Endodermal cell (in vitro differentiated cells): Measurements from ENCODE around the gene ANAPC5. TPM values are rescaled to one million over a fixed set of nuclear protein-coding genes. Genes with fewer than 3 reads are reported as not detected.
A peak's percentile ranks its signal among the peaks of the same experiment; 100 is the strongest.
"Not testable (repeated sequence)": the region's sequence is repeated elsewhere in the genome, so short reads cannot be mapped to it uniquely, and the experiment has no call there.

Source experiments
- DNase-seq: peaks from one replicate; pipeline ENCODE4 v3.0.0-alpha.2; 2017
- H3K27ac ChIP-seq: 2 replicates; pipeline ENCODE4 v1.5.1; 2013; ENCODE audit warnings: mild to moderate bottlenecking, low read depth, low read length, moderate library complexity
- H3K27me3 ChIP-seq: 2 replicates; pipeline ENCODE4 v1.6.1; 2013; ENCODE audit warnings: mild to moderate bottlenecking, low read length, moderate library complexity; ENCODE audit not compliant: insufficient read depth, control insufficient read depth, poor library complexity, severe bottlenecking
- H3K36me3 ChIP-seq: 2 replicates; pipeline ENCODE4 v1.7.0; 2013; ENCODE audit warnings: mild to moderate bottlenecking, low read length, moderate library complexity; ENCODE audit not compliant: control insufficient read depth, insufficient read depth
- H3K4me1 ChIP-seq: one replicate; pipeline ENCODE4 v1.7.0; 2013; ENCODE audit warnings: low read length; ENCODE audit not compliant: control insufficient read depth, insufficient read depth
- H3K4me3 ChIP-seq: 2 replicates; pipeline ENCODE4 v1.5.1; 2013; ENCODE audit warnings: mild to moderate bottlenecking, low read length, moderate library complexity
- H3K9ac ChIP-seq: 2 replicates; pipeline ENCODE4 v1.6.1; 2013; ENCODE audit warnings: mild to moderate bottlenecking, low read length, moderate library complexity; ENCODE audit not compliant: poor library complexity, severe bottlenecking; ENCODE audit errors: extremely low read depth
- H3K9me3 ChIP-seq: 2 replicates; pipeline ENCODE4 v1.6.1; 2013; ENCODE audit warnings: mild to moderate bottlenecking, low read length, moderate library complexity; ENCODE audit not compliant: control insufficient read depth
- H3K27ac Mint-ChIP-seq: 2 replicates; pipeline ENCODE4 v1.8.0; 2020; ENCODE audit warnings: mixed read lengths
- H3K27me3 Mint-ChIP-seq: 2 replicates; pipeline ENCODE4 v1.8.0; 2021; ENCODE audit warnings: mild to moderate bottlenecking, mixed read lengths; ENCODE audit not compliant: insufficient read depth
- H3K36me3 Mint-ChIP-seq: 2 replicates; pipeline ENCODE4 v1.8.0; 2020; ENCODE audit warnings: low read depth, mixed read lengths
- H3K4me1 Mint-ChIP-seq: 2 replicates; pipeline ENCODE4 v1.8.0; 2020; ENCODE audit warnings: mixed read lengths
- H3K4me3 Mint-ChIP-seq: 2 replicates; pipeline ENCODE4 v1.8.0; 2020; ENCODE audit warnings: mild to moderate bottlenecking, moderate library complexity, mixed read lengths
- H3K9me3 Mint-ChIP-seq: 2 replicates; pipeline ENCODE4 v1.8.0; 2020; ENCODE audit warnings: mild to moderate bottlenecking, mixed read lengths
- CTCF ChIP-seq: fragments of 200-600 bp; sonication (generic); conservative IDR thresholded peaks from 2 replicates; pipeline ENCODE4 v1.5.0; 2021; ENCODE audit warnings: antibody characterized with exemption, mild to moderate bottlenecking
- WGBS, 2 experiments: methylation state at CpG; one replicate each; pipeline versions ENCODE4 v1.1.5 to v1.1.7; 2013; ENCODE audit warnings: missing lambda C conversion rate in 2 of 2, mixed read lengths in 1 of 2; ENCODE audit not compliant: insufficient coverage in 1 of 2, insufficient read length in 1 of 2; 5-methylcytosine and 5-hydroxymethylcytosine counted together
- total RNA-seq, 2 donors: library from RNA; stranded (reverse); fragmentation: NEBNext Ultra II Directional in 1 of 2; extraction: Animal tissue kit (Norgen Biotek cat#: 25700) in 1 of 2; gene quantifications; 2 replicates in 1 of 2; 3 replicates in 1 of 2; pipeline ENCODE4 v1.2.1, GENCODE V29; 2021

ANAPC5 gene
- total RNA-seq, 2 donors from 2014 or later, result 87.7 to 111 TPM

GRCh38 chr12:121388421-121388981 lies 36.3 kb upstream of the ANAPC5 start:
- Histone ChIP-seq H3K9ac (no peak overlapping the region), H3K4me3 (no peak overlapping the region), H3K4me1 (no peaks in the 10 kb centered on the region), H3K27ac (no peak overlapping the region), H3K27me3 (no peaks in the 10 kb centered on the region), H3K9me3 (no peaks in the 10 kb centered on the region), H3K36me3 (no peaks in the 10 kb centered on the region)
- 85 to 96% methylated on average over 3 to 5 of the region's 5 CpGs for WGBS, 2 experiments
- no peak for TF ChIP-seq CTCF
- Mint-ChIP-seq H3K27me3 (peaks cover 4% of the 10 kb centered on the region), H3K36me3 (no peaks in the 10 kb centered on the region), H3K9me3 (no peaks in the 10 kb centered on the region), H3K4me3 (no peak overlapping the region), H3K27ac (no peak overlapping the region), H3K4me1 (no peaks in the 10 kb centered on the region)
- DNase-seq, result no peak

GRCh38 chr12:121384891-121385290 lies 32.7 kb upstream of the ANAPC5 start:
- not testable (repeated sequence) for H3K4me1 ChIP-seq, H3K27ac Mint-ChIP-seq, H3K4me3 ChIP-seq, H3K9me3 ChIP-seq, H3K36me3 Mint-ChIP-seq, H3K9ac ChIP-seq, H3K27me3 ChIP-seq, H3K4me1 Mint-ChIP-seq, H3K4me3 Mint-ChIP-seq, H3K9me3 Mint-ChIP-seq, H3K27ac ChIP-seq, H3K36me3 ChIP-seq, DNase-seq, H3K27me3 Mint-ChIP-seq
- WGBS, 2 experiments, result 77 to 100% methylated on average over 3 to 6 of the region's 6 CpGs

DNA sequence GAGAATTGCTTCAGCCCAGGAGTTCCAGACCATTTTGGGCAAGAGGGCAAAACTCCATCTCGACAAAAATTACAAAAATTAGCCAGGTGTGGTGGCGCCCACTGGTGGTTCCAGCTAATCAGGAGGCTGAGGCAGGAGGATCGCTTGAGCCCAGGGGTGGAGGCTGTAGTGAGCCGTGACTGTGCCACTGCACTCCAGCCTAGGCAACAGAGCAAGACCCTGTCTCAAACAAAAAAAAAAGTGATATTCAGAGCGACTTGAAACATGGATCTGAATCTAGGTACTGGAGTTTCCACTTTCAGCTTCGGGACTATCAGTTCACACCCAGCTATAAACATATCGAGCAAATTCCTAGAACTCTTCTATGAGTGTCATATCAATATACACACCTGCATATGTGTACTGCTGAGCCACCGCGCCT lies 31.4 kb upstream of the ANAPC5 start:
- no peaks in the 10 kb centered on the region for H3K36me3 Mint-ChIP-seq
- H3K27ac Mint-ChIP-seq, result no peak overlapping the region
- Histone ChIP-seq H3K9me3 (no peaks in the 10 kb centered on the region), H3K27me3 (no peaks in the 10 kb centered on the region), H3K4me1 (no peaks in the 10 kb centered on the region), H3K4me3 (no peak overlapping the region), H3K9ac (no peak overlapping the region), H3K36me3 (no peaks in the 10 kb centered on the region), H3K27ac (no peak overlapping the region)
- 94 to 96% methylated on average over 9 of the region's 9 CpGs for WGBS, 2 experiments
- peak; percentile 44 for TF ChIP-seq CTCF
- no peak overlapping the region for H3K4me3 Mint-ChIP-seq
- H3K27me3 Mint-ChIP-seq, result peaks cover 4% of the 10 kb centered on the region
- no peak for DNase-seq
- no peaks in the 10 kb centered on the region for H3K4me1 Mint-ChIP-seq
- H3K9me3 Mint-ChIP-seq, result no peaks in the 10 kb centered on the region

- Mint-ChIP-seq H3K9me3 (peaks cover 6% of the 10 kb centered on the region), H3K27me3 (peaks cover 4% of the 10 kb centered on the region), H3K27ac (no peak overlapping the region), H3K4me3 (no peak overlapping the region), H3K4me1 (peaks cover 3% of the 10 kb centered on the region), H3K36me3 (no peaks in the 10 kb centered on the region)
- WGBS, 2 experiments, result 93 to 100% methylated on average over 4 to 10 of the region's 10 CpGs
- DNase-seq, result no peak
- Histone ChIP-seq H3K9me3 (no peaks in the 10 kb centered on the region), H3K4me1 (no peaks in the 10 kb centered on the region), H3K36me3 (no peaks in the 10 kb centered on the region), H3K9ac (no peak overlapping the region), H3K27me3 (no peaks in the 10 kb centered on the region), H3K4me3 (no peak overlapping the region), H3K27ac (no peak overlapping the region)
- no peak for TF ChIP-seq CTCF
Observed at GRCh38 chr12:121379945-121380344, 27.7 kb upstream of the ANAPC5 start.
